22Rv1 (cell line): ENCODE results near the gene CYP27B1.

Source experiments
- CTCF ChIP-seq: fragments of 450-650 bp; IDR thresholded peaks from 2 replicates; pipeline ENCODE4 v1.5.1; 2017; ENCODE audit warnings: mild to moderate bottlenecking
- ZFX ChIP-seq: fragments of 450-650 bp; IDR thresholded peaks from 2 replicates; pipeline ENCODE4 v1.6.1; 2017; ENCODE audit warnings: antibody characterized with exemption, borderline replicate concordance

- TF ChIP-seq CTCF = no peak
- TF ChIP-seq ZFX = no peak
Measured at GRCh38 chr12:57722716-57723629, 43.9 kb downstream of the CYP27B1 start.
